GM18861 (cell line): ENCODE results near the gene HDAC10.

ENCODE experiments used
- ATAC-seq: cut with Tn5 transposase; IDR thresholded peaks from one replicate; pipeline ENCODE4 v1.9.1; 2021; ENCODE audit not compliant: unreplicated experiment

The HDAC10 gene

GRCh38 chr22:50204571-50204970 is 46.5 kb downstream of the HDAC10 start:
- ATAC-seq, result no peak

GRCh38 chr22:50203288-50203687 is 47.8 kb downstream of the HDAC10 start:
- ATAC-seq, result no peak

- ATAC-seq, result no peak
Observed at GRCh38 chr22:50202130-50202666, 48.9 kb downstream of the HDAC10 start.

- ATAC-seq, result peak; percentile 30
Observed at GRCh38 chr22:50201191-50202129, 49.6 kb downstream of the HDAC10 start.

GRCh38 chr22:50200461-50201190 is 50.4 kb downstream of the HDAC10 start, which contains the start of gene SELENOO:
SELENOO (plus strand) TSS chr22:50201011; CDS start chr22:50201037, 26 bp downstream.
- peak; percentile 39 for ATAC-seq

- peak; percentile 3 for ATAC-seq
Observed at GRCh38 chr22:50199829-50200460, 51.1 kb downstream of the HDAC10 start.

GRCh38 chr22:50199251-50199721 is 51.8 kb downstream of the HDAC10 start:
- no peak for ATAC-seq

GRCh38 chr22:50198624-50199017 is 52.4 kb downstream of the HDAC10 start:
- no peak for ATAC-seq

GRCh38 chr22:50197856-50198623 is 53.0 kb downstream of the HDAC10 start:
- ATAC-seq, result no peak

- ATAC-seq, result no peak
Observed at GRCh38 chr22:50197000-50197800, 53.9 kb downstream of the HDAC10 start.

GRCh38 chr22:50196256-50196655 is 54.8 kb downstream of the HDAC10 start:
- ATAC-seq, result no peak
